Cerebellar cortex (tissue), 1 donor: ENCODE measurements around the gene LRRC46.

Source experiments
- DNase-seq: peaks from one replicate; pipeline ENCODE4 v3.0.0-alpha.2; 2015; ENCODE audit warnings: low spot score

The LRRC46 gene

DNA sequence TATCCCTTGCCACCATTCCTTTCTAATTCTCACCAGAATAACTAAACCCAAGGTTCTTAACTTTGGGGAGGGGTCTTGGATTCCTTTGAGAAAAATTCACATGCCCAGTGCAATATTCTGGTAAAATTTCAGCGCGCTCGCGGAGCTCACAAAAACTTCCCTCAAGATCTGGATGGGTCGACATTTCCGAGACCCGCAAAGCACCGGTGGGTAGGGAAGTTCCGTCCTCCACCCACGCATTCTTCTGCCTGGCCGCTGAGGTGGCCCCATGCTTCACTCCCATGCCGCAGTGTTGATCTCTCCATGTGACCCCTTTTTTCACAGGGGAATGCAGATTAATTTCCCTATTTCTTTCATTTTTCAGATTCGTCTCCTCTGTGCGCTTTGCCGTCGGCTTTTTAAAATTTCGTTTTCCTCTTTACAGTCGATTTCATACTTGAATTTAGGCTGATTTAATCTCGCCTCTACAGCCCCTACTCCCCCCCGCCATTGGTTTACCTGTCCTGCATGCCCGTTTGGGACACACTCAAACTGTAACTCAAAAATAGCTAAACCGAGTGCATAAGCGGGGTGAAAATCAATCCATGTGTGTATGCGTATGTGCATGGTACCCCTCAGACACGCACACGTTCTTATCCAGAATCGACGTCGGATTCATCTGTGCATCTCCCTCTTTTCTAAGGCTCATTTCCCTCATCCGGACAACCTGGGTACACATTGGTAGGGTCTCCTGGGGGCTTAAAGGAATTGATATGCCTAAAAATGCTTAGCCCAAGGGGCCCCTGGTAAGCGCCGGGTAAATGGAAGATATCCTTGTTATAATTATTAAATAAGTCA is 20.9 kb downstream of the LRRC46 start:
- no peak for DNase-seq

DNA sequence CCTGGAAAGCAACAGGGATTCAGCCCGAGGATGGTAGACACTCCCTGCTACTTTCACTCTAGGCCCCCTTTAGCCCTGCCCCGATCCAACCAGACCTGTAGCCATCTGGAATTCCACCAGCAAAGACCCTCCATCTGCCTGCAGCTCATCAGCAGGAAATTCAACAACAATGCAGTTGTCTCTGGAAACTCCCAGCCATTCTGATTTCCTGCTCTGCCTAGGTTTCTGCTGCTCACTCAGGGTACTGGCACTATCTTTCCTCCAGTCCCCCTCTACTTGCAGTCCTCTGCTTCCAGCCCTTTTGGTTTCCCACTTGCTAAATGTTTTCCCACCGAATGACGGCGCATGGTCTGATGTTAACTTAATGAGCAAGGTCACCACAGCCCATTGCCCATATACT is 22.1 kb downstream of the LRRC46 start:
- DNase-seq, result no peak

DNA sequence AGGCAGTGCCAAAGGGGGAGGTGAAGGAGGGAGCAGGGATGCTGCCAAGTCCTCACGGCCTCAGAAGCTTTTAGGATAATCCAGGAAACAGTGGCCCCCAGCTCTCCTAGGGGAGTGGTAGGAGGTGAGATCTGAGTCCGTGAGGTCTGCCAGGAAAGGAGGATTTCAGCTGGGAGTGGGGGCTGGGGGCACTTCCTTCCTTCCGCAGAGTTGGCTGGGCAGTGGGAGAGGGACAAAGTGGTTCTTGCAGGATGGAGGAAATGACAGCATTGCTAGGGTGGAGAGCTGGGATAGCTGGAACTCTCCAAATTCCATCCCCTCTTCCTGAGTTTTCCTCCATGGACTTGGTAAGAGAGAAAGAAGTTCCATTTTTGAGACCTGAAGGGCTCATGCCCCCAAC is 24.3 kb downstream of the LRRC46 start:
- DNase-seq, result no peak

DNA sequence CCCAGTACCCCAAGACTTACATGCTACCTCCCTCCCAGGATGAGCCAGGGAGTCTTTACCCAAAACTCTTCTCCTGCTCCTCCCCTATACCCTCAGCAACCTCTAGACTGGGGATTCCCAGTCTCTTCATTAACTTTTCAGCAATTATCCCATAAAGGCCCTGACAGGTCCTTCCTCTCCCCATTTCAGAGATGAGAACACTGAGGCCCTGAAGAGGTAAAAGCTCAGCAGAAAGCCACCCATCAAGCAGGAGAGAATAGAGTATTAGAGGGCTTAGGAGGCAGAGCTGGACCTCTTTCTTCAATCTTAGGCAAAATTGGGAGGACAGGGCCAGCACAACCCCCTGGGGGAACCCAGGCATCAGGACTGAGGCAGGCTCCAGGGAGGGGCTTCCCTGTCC is 25.4 kb downstream of the LRRC46 start:
- no peak for DNase-seq

DNA sequence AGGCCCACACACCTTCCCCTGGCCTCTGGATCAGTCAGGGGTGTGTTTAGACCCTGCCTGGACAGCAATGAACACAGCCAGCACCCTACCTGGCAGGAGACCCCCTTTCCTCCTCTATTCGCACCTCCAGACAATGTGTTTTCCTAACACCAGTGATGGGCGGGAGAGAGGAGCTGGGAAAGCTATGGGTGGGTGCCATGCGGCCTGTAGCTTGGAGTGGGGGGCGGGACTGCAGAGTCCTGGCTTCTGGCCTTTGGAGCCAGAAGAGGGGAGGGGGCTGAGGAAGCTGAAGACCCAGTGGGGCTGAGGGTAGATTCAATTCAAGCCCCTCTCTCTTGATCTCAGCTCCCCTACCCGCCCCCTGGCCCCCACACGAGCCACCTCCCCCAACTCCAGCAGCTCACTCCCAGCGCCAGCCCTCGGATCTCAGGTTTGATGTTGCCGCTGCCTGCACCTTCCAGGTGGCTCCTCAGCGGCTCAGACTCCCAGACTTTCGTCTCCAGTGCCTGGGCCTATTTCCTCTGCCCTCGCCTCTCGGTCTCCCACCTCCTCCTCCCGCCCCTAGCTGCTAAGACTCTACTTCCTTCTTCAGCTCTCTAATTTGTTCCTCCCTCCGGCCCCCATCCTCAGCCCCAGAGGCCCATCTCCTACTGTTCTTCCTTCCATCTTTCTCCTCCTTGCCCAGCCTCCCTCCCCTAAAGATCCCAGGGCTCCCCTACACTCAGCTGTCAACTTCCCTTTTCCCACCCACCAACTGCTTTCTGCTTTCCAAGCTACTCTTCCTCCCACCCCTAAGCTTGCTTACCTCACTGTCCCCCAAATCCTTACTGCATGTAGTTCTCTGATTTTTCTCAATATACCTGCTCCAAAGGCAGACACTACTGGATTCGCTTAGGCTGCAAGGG is 26.3 kb downstream of the LRRC46 start:
- DNase-seq, result no peak

DNA sequence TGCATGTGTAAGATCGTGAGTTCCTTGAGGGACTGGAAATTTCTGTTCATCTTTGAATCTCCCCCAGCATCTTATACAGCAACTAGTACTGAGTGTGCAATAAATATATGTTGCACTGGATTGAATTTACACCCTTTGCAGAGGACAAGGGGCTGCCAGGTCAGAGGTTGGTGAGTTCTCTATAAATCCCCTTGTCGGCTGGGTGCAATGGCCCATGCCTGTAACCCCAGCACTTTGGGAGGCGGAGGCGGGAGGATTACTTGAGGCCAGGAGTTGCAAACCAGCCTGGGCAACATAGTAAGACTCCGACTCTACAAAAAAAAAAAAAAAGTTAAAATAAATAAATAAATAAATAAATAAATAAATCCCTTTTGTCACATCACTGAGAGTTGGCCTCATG is 28.9 kb downstream of the LRRC46 start:
- no peak for DNase-seq

DNA sequence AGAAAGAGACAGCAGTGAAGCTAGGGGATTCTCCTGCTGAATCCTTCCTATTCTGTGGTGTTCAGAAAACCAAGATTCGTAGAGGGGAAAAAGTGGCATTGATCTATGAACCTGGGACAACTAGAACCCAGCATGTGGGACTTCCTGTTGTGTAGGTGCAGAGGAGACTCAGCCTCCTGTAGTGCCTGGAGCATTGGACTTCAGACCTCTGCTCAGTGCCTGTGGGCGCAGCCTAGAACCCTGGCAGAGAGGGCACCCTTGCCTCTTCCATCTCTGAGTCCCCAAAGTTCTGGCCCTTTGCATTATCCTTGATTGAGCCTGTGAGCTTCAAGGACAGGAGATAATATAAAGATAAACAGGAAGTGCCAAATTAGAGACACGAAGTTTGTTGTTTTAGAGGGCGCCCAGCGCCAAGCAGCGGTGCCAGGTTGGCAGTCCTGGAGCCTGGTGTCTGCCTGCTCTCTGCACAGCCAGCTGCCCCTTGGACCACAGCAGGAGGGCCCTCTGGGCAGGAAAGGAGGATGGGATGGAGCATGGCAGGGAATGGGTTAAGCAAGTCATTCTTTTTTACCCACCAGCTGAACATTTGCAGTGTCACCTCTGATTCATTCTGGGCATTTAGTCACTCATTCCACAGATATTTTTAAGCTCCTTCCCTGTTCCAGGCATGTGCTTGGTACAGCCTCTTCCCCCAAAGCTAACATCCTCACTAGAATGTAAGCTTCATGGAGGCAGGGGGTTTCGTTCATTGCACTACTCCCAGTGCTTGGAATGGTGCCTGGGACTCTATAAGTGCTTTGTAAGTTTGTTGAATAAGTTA is 31.4 kb downstream of the LRRC46 start:
- no peak for DNase-seq

DNA sequence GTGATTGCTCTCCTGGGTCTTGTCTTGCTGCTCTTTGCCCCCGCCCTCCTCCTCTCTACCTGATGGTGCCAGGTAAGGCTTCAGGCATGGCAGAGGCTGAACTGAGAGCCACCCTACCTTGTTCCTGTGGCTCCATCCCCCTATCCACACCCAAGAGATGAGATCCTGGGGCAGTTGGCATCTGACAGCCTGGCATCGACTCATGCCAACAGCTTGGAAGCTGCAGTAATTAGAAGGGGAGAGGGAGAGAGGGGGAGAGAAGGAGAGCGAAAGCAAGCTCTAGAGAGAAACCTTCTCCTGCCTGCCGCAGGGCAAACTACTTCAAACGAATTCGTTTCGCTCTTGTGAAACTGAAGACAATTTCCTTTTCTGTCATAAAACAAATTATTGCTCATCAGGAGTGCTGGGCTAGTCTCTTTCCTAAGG is 33.3 kb downstream of the LRRC46 start:
- no peak for DNase-seq

DNA sequence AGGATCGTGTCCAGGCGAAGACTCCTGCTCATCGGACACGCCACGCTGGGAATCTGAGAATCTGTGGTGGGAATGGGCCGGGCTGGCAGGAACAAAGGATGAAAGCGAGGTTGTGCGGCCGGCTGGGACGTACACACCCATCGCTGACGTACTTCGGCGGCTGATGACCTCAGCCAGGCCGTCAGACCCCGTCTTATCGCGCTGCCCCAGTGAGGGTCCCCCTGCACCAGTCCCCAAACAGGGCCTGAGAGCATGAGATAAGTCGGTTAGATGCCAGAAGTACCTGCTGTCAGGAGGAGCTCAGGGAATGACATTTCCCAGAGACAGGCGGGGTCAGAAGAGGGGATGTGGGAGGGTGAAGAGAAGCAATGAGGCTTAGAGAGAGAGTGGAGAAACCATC is 35.5 kb downstream of the LRRC46 start:
- no peak for DNase-seq

DNA sequence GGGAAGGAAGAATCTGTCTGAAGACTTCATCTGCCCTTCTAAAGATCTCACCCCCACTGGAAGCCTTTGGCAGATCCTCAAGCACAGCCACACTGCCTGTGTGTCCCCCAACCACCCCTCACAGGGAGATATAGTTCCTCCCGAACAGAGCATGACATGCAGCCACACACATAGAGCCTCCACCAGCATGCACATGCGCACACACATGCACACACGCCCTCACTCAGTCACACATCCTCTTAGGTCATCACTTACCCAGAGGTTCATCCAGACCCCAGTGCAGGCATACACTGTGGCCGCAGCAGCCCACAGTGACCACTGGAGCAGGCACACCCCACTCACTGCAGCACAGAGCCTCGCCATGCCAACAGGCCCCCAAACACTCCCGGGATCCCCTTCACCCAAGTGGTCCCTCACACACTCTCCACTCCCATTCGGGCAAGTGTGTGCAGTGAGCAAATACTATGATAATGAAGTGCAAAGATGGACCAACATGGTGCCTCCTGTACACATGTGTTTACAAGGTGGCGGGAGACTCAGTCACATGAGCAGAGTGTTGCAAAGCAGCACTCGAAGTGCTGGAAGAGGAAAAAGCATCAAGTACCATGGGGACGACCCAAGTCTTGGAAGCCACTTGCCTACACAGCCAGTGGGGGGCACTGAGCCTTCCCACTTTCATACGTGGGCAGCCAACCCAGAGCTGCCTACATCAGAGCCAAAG is 36.5 kb downstream of the LRRC46 start:
- DNase-seq, result no peak

DNA sequence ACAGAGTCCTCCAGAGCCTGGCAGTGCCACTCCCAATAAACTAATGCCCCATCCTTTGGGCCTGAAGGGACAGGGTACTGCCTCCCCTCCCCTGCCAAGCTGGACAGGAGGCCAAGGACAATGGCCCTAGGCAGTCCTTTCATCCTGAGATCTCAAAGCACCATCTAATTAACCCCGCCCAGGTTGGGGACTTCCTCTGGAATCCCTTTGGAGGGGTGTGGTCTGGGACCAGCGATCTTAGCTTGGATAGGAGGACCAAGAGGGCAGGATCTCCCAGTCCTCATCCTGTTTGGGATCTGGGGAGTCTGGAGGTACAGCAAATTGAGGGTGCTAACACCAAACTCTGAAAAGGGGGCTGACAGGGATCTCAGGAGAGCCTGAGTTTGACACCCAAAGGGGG is 37.6 kb downstream of the LRRC46 start:
- DNase-seq, result no peak

DNA sequence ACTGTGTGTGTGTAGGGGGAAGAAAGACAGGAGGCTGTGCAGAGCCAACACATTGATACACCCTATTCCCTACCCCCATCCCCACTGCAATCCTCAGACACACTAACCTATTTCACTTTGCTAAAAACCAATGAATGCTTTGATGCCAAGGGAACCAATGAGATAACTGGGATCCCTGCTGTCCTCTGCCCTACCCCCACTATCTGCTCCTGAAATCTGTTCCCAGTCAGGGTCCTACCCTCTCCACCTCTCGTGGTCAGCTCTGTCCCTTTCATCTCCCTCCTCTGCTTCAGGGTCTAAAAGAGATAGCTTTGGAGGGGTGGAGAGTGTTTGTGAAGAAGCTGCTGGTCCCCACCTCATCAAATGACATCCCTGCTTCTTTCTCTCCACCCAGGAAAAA is 38.6 kb downstream of the LRRC46 start:
- no peak for DNase-seq

DNA sequence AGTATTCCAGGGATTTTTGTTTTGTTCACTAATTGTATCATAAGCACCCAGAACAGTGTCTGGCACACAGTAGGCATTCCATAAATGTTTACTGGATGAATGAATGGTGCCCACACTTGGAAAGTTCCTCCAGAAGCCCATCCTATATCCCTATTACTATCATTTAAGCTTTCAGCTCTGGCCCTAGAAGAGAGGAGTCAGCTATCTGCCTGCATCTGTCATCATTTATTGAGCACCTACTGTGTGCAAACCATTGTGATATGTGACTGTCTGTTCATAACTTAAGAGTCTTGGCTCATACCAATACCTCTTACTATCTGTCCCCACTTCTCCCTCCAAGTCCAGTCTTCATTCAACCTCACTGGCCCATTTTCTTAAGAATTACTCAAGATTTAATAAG is 39.6 kb downstream of the LRRC46 start:
- no peak for DNase-seq

DNA sequence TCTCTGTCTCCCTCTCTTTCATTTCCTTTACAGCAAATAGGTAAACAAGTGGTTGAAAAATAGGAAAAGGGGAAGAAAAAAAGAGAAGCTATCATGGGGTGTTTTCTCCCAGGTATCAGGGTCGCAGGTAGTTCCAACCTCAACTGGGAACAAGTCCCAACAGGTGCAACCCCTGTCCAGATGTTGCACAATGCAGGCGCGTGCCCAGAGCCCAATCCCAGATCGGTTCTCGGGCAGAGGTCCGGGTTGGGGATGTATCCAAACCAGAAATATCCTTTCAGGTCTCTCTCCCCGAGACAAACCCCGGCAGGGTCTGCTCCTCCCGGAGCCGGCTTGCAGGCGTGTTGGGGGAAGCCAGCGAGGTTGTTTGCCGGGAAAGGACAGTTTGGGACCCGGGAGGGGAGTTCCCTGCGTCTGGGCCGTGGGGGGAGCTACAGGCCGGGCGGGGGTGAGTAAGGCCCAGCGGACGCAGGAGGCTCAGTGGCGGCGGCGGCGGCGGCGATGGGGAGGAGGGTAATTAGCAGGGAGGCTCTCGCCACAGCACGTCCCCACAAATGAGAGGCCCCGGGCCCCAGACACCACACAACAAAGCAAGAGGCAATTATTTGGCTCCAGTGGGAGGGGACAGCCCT is 40.7 kb downstream of the LRRC46 start:
- no peak for DNase-seq

DNA sequence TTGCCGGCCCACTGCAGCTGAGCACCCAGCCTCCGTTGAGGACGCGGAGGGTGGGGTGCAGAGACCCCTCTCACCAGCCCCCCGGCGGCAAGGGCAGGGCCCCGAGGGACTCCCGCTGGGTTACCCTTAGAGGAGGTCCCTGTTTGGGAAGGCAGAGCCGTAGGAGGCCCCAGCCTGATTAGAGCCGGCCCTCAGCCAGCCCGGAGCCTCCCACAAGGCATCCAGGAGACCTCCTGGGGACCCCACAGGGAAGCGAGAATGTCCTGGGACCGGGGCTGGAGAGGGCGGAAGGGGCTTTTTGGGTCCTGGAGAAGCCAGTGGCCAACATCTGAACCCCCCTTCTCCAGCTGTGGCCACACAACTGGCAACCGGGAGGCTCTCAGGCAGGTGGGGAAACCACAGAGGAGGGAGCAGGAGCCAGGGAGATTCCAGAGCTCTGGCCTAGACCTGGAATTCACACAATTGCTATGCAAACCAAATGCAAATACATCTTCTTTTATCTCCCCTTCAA is 41.2 kb downstream of the LRRC46 start:
- DNase-seq, result no peak

DNA sequence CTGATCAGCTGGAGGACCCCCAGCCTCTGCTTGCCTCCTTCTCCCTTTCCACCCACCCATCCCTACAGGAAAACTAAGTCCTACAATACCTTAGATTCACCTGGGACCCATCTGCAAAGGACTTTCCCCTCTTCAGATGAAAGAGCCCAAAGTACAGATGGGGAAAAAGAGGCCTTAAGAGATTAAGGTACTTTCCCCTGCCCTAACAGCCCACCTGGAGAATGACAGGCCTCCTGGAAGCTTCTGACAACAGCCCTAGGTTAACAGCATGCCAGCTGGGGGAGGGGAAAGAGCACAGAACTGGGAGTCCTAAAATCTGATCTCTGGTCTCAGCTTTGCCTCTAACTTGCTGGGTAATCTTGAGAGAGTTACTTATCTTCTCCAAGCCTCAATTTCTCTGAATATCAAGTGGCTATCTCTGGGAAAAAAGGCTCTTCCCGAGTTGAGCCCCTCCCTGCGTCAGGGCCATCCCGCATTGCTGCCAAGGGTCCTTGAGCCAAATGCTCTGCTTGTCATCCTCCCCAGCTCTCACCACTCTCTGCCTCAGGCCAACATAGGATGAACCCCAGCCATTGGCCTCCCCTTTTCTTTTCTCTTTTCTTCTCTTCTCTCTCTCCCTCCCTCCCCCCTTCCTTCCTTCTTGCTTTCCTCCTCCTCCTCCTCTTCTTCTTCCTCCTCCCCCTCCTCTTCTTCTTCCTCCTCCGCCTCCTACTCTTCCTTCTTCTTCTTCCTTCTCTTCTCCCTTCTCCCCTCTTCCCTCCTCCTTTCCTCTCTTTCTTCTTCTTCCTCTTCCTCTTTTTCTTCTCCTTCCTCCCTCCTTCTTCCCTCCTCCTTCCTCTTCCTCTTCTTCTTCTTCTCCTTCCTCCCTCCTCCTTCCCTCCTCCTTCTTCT is 42.0 kb downstream of the LRRC46 start:
- no peak for DNase-seq

DNA sequence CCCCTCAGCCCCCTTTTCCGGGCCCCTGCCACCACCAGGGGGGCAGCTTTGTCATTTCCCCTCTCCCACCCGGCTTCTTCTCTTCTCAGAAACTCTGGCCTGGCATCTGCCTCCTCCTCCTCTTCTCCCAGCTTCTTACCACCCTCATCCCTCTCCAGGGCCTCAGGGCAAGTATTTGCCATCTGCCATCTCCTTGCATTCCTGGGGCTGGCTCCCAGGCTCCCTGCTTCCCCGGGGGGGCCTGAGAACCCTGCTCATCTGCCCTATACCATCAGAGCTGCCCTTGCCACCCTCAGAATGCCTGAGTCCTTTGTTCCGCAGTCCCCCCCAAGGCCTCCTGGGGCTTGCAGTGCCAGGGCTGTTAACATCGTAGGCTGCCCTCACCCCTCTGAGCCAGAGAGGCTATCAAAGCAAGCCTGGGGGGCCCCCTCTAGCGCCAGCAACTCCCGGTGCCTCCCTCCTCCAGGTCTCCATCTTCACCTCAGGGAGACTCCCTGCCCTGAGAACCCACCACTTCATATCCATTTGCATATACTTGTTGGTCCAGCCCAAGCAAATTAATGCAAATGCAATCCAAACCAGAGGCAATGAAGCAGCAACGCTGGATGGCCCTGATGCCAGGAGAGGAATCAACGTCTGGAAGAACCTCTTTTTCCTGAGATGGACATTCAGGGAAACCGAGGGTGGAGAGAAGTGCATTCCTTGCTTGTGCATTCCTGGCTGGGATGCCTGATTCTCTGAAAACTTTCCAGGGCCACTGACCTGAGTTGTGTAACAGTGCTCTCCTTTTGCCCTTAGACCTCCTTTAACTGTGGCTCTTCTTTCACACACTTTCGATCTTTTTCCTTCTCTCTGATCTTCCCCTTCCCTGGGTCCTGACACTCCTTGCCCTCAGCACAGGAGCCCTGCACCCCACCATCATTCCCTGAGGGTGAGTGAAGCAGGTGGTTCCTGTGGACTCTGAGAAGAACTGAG is 43.8 kb downstream of the LRRC46 start:
- no peak for DNase-seq

DNA sequence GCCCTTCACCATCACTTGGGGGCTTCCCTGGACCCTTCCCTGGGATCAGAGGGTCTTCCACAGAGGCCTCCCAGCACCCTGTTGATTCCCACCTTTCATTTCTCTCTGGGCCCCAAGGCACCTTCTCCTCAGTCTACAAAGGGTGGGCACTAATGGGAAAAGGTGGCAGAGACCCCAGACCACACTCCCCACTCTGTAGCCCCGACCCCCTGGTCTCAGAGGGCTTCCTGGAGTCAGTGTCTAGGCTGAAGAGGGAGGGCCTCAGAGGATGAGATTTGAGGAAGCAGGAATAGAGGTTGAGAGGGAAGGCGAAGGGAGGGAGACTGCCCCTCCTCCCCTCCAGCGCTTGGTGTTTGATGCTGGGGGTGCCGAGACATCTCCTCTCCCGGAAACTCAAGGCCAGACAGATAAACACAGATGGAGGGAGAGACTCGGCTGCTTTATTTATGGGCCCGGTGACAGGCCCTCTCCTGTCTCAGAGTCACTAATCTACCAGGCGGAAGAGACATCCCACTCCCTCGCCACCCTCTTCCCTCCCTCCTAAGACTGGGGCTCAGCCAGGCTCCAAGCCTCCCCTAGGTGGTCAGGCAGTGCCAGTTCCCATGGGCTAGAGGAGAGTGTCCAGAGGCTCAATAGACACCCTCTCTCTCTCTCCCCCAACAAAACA is 46.0 kb downstream of the LRRC46 start:
- DNase-seq, result no peak
